Hepatocyte (in vitro differentiated cells): ENCODE results near the gene AMDHD2.

Experiments
- CTCF ChIP-seq: fragments of 200-600 bp; sonication (generic); IDR thresholded peaks from 2 replicates; pipeline ENCODE4 v1.5.1; 2016; ENCODE audit warnings: antibody characterized with exemption, mild to moderate bottlenecking; ENCODE audit not compliant: poor library complexity
- EZH2 ChIP-seq: fragments of 200-600 bp; sonication (generic); IDR thresholded peaks from 2 replicates; pipeline ENCODE4 v1.6.1; 2016; ENCODE audit warnings: antibody characterized with exemption, mild to moderate bottlenecking, borderline replicate concordance
- EZH2phosphoT487 ChIP-seq: fragments of 200-600 bp; sonication (generic); IDR thresholded peaks from one replicate; pipeline ENCODE4 v1.6.1; 2018; ENCODE audit warnings: antibody characterized with exemption, mild to moderate bottlenecking, low read depth, moderate library complexity; ENCODE audit not compliant: unreplicated experiment, severe bottlenecking

- TF ChIP-seq EZH2phosphoT487 (no peak), EZH2 (no peak), CTCF (no peak)
Measured at GRCh38 chr16:2535625-2536013, 15.4 kb downstream of the AMDHD2 start.
